ENCODE measurements around the gene PNMA8A. TPM values are rescaled to one million over a fixed set of nuclear protein-coding genes. Genes with fewer than 3 reads are reported as not detected.

The PNMA8A gene
- total and polyA plus RNA-seq, 2 of the 8 experiments (the other 6 are each of a cell fraction or from before 2014, with no cell fraction given), result 10.0 to 22.8 TPM

- CTCF ChIA-PET (ENCODE audit: partially characterized antibody), result interaction anchor here (1.4 to 3.0 kb wide), 3 partner anchors 11 to 69 kb away, joined by 3 to 8 read pairs (median 7); no protein-coding TSS in a partner anchor
- Histone ChIP-seq H3K79me1 (ENCODE audit: low read depth, low read length) (no peaks in the 10 kb centered on the region; the same call in 1 of the 2 replicates), H3K4me3 (ENCODE audit: extremely low read depth in 1 of 4, insufficient read depth in 2 of 4, low read depth in 3 of 4, low read length in 4 of 4) (peak overlapping the region; percentile 30 to 77 (median 72); a peak in 7 of 8 replicates), H2AFZ (ENCODE audit: low read length) (peak overlapping the region; percentile 71), H2BK12ac (ENCODE audit: low read depth, low read length) (no peak overlapping the region), H3K14ac (ENCODE audit: insufficient read length) (no peak overlapping the region), H3K9ac (replicated peaks in 1 of 4; ENCODE audit: extremely low read depth in 1 of 4, low read depth in 3 of 4, low read length in 3 of 4) (0 out of 7 replicates have a peak overlapping the region, but pooled peaks of 1 of the 4 experiments have one; percentile 8), H3K9me3 (ENCODE audit: insufficient read depth in 2 of 2, low read depth in 1 of 2, low read length in 1 of 2) (no peaks in the 10 kb centered on the region), H2BK20ac (ENCODE audit: low read length) (no peak overlapping the region), H2BK5ac (ENCODE audit: low read depth, low read length) (no peak overlapping the region), H4K91ac (replicated peaks; ENCODE audit: insufficient read length, low read length) (no peak overlapping the region), H2AK5ac (ENCODE audit: low read depth, low read length) (no peak overlapping the region), H3K4ac (replicated peaks; ENCODE audit: insufficient read length, low read depth, low read length) (no peak overlapping the region), H3K27me3 (replicated peaks in 1 of 4; ENCODE audit: control insufficient read depth in 3 of 4, extremely low read depth in 1 of 4, insufficient read depth in 3 of 4, low read length in 3 of 4) (peaks cover 0 to 7% (median 0%) of the 10 kb centered on the region in 4 experiments; a peak in 3 of 7 replicates), H3K23ac (ENCODE audit: insufficient read length) (no peak overlapping the region), H3K27ac (ENCODE audit: low read depth, low read length) (no peak overlapping the region), H3K4me1 (replicated peaks in 1 of 4; ENCODE audit: control insufficient read depth in 3 of 4, insufficient read depth in 4 of 4, low read length in 3 of 4) (peaks cover 0 to 7% (median 3%) of the 10 kb centered on the region in 4 experiments; a peak in 4 of 7 replicates), H3K4me2 (ENCODE audit: insufficient read depth in 1 of 2, low read depth in 2 of 2, low read length in 2 of 2) (peak overlapping the region; percentile 83 to 90), H3K56ac (replicated peaks; ENCODE audit: insufficient read length, low read depth, low read length) (no peak overlapping the region), H2BK15ac (ENCODE audit: low read length) (no peak overlapping the region), H3K18ac (ENCODE audit: extremely low read depth, low read length) (peak overlapping the region; percentile 25; the same call in 1 of the 2 replicates), H3K36me3 (ENCODE audit: control insufficient read depth in 2 of 4, insufficient read depth in 4 of 4, low read length in 3 of 4) (peaks cover 0 to 15% (median 9%) of the 10 kb centered on the region in 4 experiments; a peak in 6 of 8 replicates), H4K20me1 (replicated peaks in 1 of 2; ENCODE audit: control insufficient read depth in 1 of 2, insufficient read depth in 2 of 2, low read length in 2 of 2) (no peaks in the 10 kb centered on the region), H2BK120ac (replicated peaks; ENCODE audit: low read depth, low read length) (no peak overlapping the region), H4K8ac (ENCODE audit: extremely low read depth, insufficient read depth, low read length) (peak overlapping the region; percentile 71; the same call in 1 of the 2 replicates), H3K79me2 (ENCODE audit: control insufficient read depth in 1 of 2, insufficient read depth in 2 of 2, low read length in 2 of 2) (peaks cover 0 to 9% of the 10 kb centered on the region in 2 experiments; a peak in 1 of 4 replicates), H4K5ac (ENCODE audit: insufficient read length, low read depth, low read length) (no peak overlapping the region), H3K23me2 (ENCODE audit: low read depth, low read length) (peaks cover 9% of the 10 kb centered on the region)
- WGBS, 2 experiments (ENCODE audit: extremely low coverage in 1 of 2, insufficient coverage in 1 of 2, insufficient read length in 1 of 2, insufficient replicate concordance in 2 of 2, low coverage in 1 of 2, low lambda C conversion rate in 2 of 2, missing lambda C conversion rate in 1 of 2), result 65% methylated on average over 11 of the region's 11 CpGs; no CpG with 5 or more reads in 1 of the 2 experiments
- no peak for TF ChIP-seq EZH2 (IDR thresholded peaks at IDR 0.05; ENCODE audit: low read depth, low read length, severe bottlenecking)
- TF ChIP-seq RAD21 (IDR thresholded peaks at IDR 0.05 in 1 of 2, conservative IDR thresholded peaks at IDR 0.05 in 1 of 2; ENCODE audit: low read depth in 2 of 2, low read length in 2 of 2), result no peak
- no peak for TF ChIP-seq EP300 (IDR thresholded peaks at IDR 0.05; ENCODE audit: borderline replicate concordance in 1 of 2, low read depth in 2 of 2, low read length in 2 of 2)
- no peak for FAIRE-seq
- DNase-seq (ENCODE audit: low read depth in 1 of 2, low spot score in 2 of 2), result no peak
- POLR2A ChIA-PET (ENCODE audit: partially characterized antibody), result no interaction called here
Observed at GRCh38 chr19:46471811-46472543, 614 bp upstream of the PNMA8A start.

Measured in H1 (cell line).